Neural progenitor cell (in vitro differentiated cells): ENCODE data around the gene CISD1.

Experiments
- CTCF ChIP-seq: fragments of 200-600 bp; sonication (generic); IDR thresholded peaks from 2 replicates; pipeline ENCODE4 v1.5.1; 2017; ENCODE audit warnings: antibody characterized with exemption, mild to moderate bottlenecking
- EZH2 ChIP-seq: fragments of 200-600 bp; sonication (generic); IDR thresholded peaks from 2 replicates; pipeline ENCODE4 v1.6.1; 2017; ENCODE audit warnings: antibody characterized with exemption, mild to moderate bottlenecking, moderate library complexity
- EZH2phosphoT487 ChIP-seq: fragments of 200-600 bp; sonication (generic); IDR thresholded peaks from 2 replicates; pipeline ENCODE4 v1.6.1; 2017; ENCODE audit warnings: antibody characterized with exemption

DNA sequence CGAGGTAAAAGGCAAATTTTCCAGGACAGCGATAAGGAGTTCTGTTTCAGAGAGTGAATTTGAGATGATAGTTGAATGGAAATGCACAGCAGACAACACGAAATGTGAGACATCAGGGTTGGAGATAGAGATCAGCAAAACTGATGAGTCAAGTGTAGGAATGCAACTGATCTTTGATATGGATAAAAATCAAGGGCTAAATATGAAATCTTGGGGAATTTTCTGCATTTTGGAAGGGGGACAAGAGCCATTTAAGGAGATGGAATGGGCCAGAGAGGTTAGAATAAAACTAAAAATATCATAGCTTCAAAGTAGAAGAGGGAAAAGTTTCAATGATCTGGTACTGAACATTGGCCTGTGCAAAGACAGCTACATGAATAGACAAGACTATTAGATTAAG lies 11.5 kb downstream of the CISD1 start:
- TF ChIP-seq EZH2 = no peak
- TF ChIP-seq CTCF = no peak
- TF ChIP-seq EZH2phosphoT487 = no peak
